GM19193 (cell line): ENCODE measurements around the gene MYL6B.

Experiments
- POLR2A ChIP-seq: IDR thresholded peaks from 4 replicates; pipeline ENCODE4 v1.6.1; 2011; ENCODE audit not compliant: insufficient read depth, insufficient read length; ENCODE audit errors: extremely low read depth

The MYL6B gene

GRCh38 chr12:56158029-56158925 is 5.9 kb downstream of the MYL6B start, which contains the start of gene MYL6:
TSS of gene MYL6 (plus strand) at chr12:56158359. CDS start at chr12:56158402, 43 bp downstream.
- TF ChIP-seq POLR2A, result peak; percentile 99

- peak; percentile 26 for TF ChIP-seq POLR2A
Measured at GRCh38 chr12:56158926-56159461, 6.6 kb downstream of the MYL6B start.

- TF ChIP-seq POLR2A, result peak; percentile 5
Measured at GRCh38 chr12:56159482-56160192, 7.2 kb downstream of the MYL6B start.

- peak; percentile 43 for TF ChIP-seq POLR2A
Measured at GRCh38 chr12:56160193-56160763, 7.9 kb downstream of the MYL6B start.

DNA sequence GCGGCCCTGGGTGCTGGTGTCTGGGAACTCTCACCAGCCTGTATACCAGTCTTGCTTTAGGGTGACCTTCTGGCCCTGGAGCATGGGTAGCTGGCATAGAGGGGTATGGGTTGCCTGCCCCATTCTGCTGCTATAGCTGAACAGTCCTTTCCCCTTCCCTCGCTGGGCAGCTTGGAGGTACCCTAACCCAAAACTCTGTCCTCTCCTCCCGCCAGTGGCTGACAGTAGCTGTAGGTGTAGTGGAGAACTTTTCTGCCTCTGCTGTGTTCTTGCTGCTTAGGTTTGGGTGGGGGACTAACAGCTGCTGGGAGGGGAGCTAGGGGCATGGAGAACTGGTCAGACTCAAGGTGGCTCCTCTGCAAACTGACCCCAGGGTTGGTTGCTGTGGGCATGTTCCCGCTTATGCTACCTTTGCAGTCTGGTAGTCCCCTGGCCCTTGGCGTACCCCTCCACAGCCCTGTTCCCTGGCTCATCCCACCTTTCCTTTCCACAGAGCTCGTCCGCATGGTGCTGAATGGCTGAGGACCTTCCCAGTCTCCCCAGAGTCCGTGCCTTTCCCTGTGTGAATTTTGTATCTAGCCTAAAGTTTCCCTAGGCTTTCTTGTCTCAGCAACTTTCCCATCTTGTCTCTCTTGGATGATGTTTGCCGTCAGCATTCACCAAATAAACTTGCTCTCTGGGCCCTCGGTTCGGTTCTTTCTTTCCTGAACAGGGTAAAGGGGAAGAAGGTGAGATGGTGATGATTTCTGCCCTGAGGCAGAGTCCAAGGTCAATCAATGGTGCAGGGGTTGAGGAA is 8.7 kb downstream of the MYL6B start:
- TF ChIP-seq POLR2A, result peak; percentile 19

GRCh38 chr12:56161690-56162351 is 9.4 kb downstream of the MYL6B start:
- TF ChIP-seq POLR2A, result peak; percentile 40

GRCh38 chr12:56162468-56163290 is 10.3 kb downstream of the MYL6B start:
- TF ChIP-seq POLR2A, result peak; percentile 54

- no peak for TF ChIP-seq POLR2A
Measured at GRCh38 chr12:56163533-56164344, 11.4 kb downstream of the MYL6B start.

DNA sequence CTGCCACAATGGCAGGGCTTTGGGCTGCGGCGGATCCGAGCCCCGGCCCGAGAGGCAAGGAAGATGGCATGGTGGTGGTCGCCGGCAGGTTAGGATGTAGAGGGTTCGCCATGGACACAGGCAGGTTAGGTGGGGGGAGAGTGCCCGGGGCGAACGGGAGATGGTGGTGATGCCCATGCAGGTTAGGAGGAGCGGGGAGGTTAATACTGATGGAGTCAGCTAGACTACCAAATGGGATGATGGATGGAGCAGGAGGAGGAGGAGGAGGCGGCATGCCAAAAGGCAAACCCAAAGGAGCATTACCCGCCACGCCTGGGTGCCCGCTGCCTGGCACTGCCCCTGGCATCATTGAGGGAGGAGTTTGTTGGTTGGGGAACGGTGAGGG is 11.9 kb downstream of the MYL6B start:
- TF ChIP-seq POLR2A, result peak; percentile 57

DNA sequence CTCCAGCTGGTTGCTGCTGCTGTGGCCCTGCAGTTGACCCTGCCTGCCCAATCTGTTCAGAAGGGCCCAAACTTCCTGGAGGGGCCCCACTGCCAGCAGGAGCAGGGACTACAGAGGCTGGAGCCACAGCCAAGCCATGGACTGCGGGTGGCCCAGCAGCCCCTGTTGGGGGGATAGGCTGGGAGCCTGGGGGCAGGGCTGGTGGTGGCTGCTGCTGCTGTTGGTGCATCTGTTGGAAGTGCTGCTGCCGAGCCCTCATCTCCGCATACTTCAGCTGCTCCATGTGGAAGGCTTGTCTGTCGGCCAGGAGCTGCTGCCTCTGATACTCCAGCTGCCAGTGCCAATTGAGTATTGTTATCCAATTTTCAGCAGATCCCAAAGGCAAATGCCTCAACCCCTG is 13.0 kb downstream of the MYL6B start:
- TF ChIP-seq POLR2A, result peak; percentile 49

- no peak for TF ChIP-seq POLR2A
Measured at GRCh38 chr12:56169229-56169759, 16.9 kb downstream of the MYL6B start.

- TF ChIP-seq POLR2A, result no peak
Measured at GRCh38 chr12:56172839-56173238, 20.5 kb downstream of the MYL6B start.
